ENCODE results near the gene DPY19L2. TPM values are rescaled to one million over a fixed set of nuclear protein-coding genes. Genes with fewer than 3 reads are reported as not detected.

DPY19L2 gene
- total and polyA plus RNA-seq, 9 of the 15 experiments (the other 6 are each of a cell fraction or from before 2014, with no cell fraction given), result 0.05 to 0.13 (median 0.12) TPM; not detected in 3

- no peak for ATAC-seq
- WGBS (ENCODE audit: insufficient coverage, low coverage, missing lambda C conversion rate), result 0% methylated on average over 2 of the region's 2 CpGs
- no peak overlapping the region for H3K9ac ChIP-seq (ENCODE audit: insufficient read depth in 1 of 2, low read depth in 2 of 2, low read length in 2 of 2)
- no peaks in the 10 kb centered on the region for H3K4me1 ChIP-seq (replicated peaks in 1 of 2; ENCODE audit: control insufficient read depth in 2 of 2, insufficient read depth in 2 of 2, low read length in 2 of 2)
- no peaks in the 10 kb centered on the region for H3K9me1 ChIP-seq (ENCODE audit: control insufficient read depth, insufficient read depth, low read length)
- BruUV-seq (replicated peaks), result no TSS peak
- in situ Hi-C loops (cut with MboI), result no loop called here
- FAIRE-seq, result no peak
- H4K20me1 ChIP-seq (replicated peaks; ENCODE audit: control insufficient read depth, insufficient read depth, low read length), result no peaks in the 10 kb centered on the region
- H2AFZ ChIP-seq (ENCODE audit: low read depth, low read length), result no peak overlapping the region
- no peak for DNase-seq (ENCODE audit: extremely low read depth in 1 of 4, low spot score in 3 of 4)
- no peak overlapping the region for H3K4me2 ChIP-seq (ENCODE audit: insufficient read depth, low read length)
- no peak overlapping the region for H3K4me3 ChIP-seq
- CTCF ChIA-PET (ENCODE audit: low intra/inter-chr PET ratio), result no interaction called here
- H3K79me2 ChIP-seq (ENCODE audit: control insufficient read depth, insufficient read depth, low read length), result no peaks in the 10 kb centered on the region
- TF ChIP-seq RAD51 (IDR thresholded peaks at IDR 0.05; ENCODE audit: borderline replicate concordance, low read depth) (no peak), CXXC5 (CRISPR knock-in tag; IDR thresholded peaks at IDR 0.05) (no peak), CBX5 (IDR thresholded peaks at IDR 0.05; ENCODE audit: borderline replicate concordance, low read depth) (no peak), ARNT (IDR thresholded peaks at IDR 0.05) (no peak), NFE2 (IDR thresholded peaks at IDR 0.05; ENCODE audit: low read depth) (no peak)
- intact Hi-C loops (cut with micrococcal nuclease), result no loop called here
- H3K9me3 ChIP-seq (replicated peaks; ENCODE audit: control insufficient read depth, insufficient read depth, low read depth, low read length), result no peaks in the 10 kb centered on the region
- POLR2A ChIA-PET, result no interaction called here
- H3K27me3 ChIP-seq (ENCODE audit: control insufficient read depth in 2 of 2, insufficient read depth in 2 of 2, low read length in 2 of 2), result no peaks in the 10 kb centered on the region
- H3K27ac ChIP-seq (ENCODE audit: extremely low read depth, low read depth, low read length), result no peak overlapping the region
- H3K36me3 ChIP-seq (ENCODE audit: control insufficient read depth, insufficient read depth, low read length), result no peaks in the 10 kb centered on the region
These were observed 146.6 kb downstream of the DPY19L2 start for GRCh38 chr12:63521706-63522105.

Other genes with a start within 250 kb of the DPY19L2 start
- 18.7 and 18.9 TPM in 2 replicates for gene RXYLT1, start 111.4 kb upstream of the DPY19L2 start, total RNA-seq (2014; rRNA removed)
- 24.2 and 25.9 TPM in 2 replicates for gene RXYLT1, start 111.4 kb upstream of the DPY19L2 start, total RNA-seq (2014; rRNA removed; fragmentation: Illumina TruSeq; extraction: Trizol)
- gene RXYLT1, start 111.4 kb upstream of the DPY19L2 start, total RNA-seq (2015; rRNA removed; fragmentation: Illumina TruSeq; extraction: Trizol), result 24.5 and 26.2 TPM in 2 replicates
- 21.7 and 22.1 TPM in 2 replicates for gene RXYLT1, start 111.4 kb upstream of the DPY19L2 start, total RNA-seq (2021)
- 16.5 and 20.4 TPM in 2 replicates for gene RXYLT1, start 111.4 kb upstream of the DPY19L2 start, polyA plus RNA-seq (2011; rRNA removed)
- 17.6 and 20.9 TPM in 2 replicates for gene RXYLT1, start 111.4 kb upstream of the DPY19L2 start, polyA plus RNA-seq (2014; fragmentation: Illumina TruSeq; extraction: Trizol)
- gene RXYLT1, start 111.4 kb upstream of the DPY19L2 start, polyA plus RNA-seq (2014; fragmentation: Nextera tagmentation; extraction: Ambion mirVana), result 1 to 10 TPM; 6.7 to 9.8 TPM
- 25.1 and 26.5 TPM in 2 replicates for gene RXYLT1, start 111.4 kb upstream of the DPY19L2 start, polyA plus RNA-seq (2014; rRNA removed)
- not detected in 2 replicates for gene SRGAP1, start 176.2 kb upstream of the DPY19L2 start, total RNA-seq (2014; rRNA removed)
- gene SRGAP1, start 176.2 kb upstream of the DPY19L2 start, total RNA-seq (2014; rRNA removed; fragmentation: Illumina TruSeq; extraction: Trizol), result 0.03 TPM in 1 of 2 replicates, not detected in the other
- not detected in 2 replicates for gene SRGAP1, start 176.2 kb upstream of the DPY19L2 start, total RNA-seq (2015; rRNA removed; fragmentation: Illumina TruSeq; extraction: Trizol)
- 0.09 and 0.27 TPM in 2 replicates for gene SRGAP1, start 176.2 kb upstream of the DPY19L2 start, total RNA-seq (2021)
- 0.03 and 0.13 TPM in 2 replicates for gene SRGAP1, start 176.2 kb upstream of the DPY19L2 start, polyA plus RNA-seq (2011; rRNA removed)
- 0.04 TPM in 2 replicates for gene SRGAP1, start 176.2 kb upstream of the DPY19L2 start, polyA plus RNA-seq (2014; fragmentation: Illumina TruSeq; extraction: Trizol)
- gene SRGAP1, start 176.2 kb upstream of the DPY19L2 start, polyA plus RNA-seq (2014; fragmentation: Nextera tagmentation; extraction: Ambion mirVana), result under 1 TPM; 0.01 to 0.03 TPM
- gene SRGAP1, start 176.2 kb upstream of the DPY19L2 start, polyA plus RNA-seq (2014; rRNA removed), result 0.01 TPM in 1 of 2 replicates, not detected in the other